Measurements from ENCODE around the gene FRYL. TPM values are rescaled to one million over a fixed set of nuclear protein-coding genes. Genes with fewer than 3 reads are reported as not detected.

The FRYL gene
- total RNA-seq, 2 experiments from 2014 or later = 44.8 to 54.2 TPM

Other genes starting within 250 kb of the FRYL start
- gene OCIAD1, start 50.8 kb upstream of the FRYL start, total RNA-seq = 10 to 100 TPM; 91.9 to 99.0 TPM
- gene OCIAD2, start 126.5 kb upstream of the FRYL start, total RNA-seq = 10 to 100 TPM; 59.7 to 76.9 TPM
- not detected for gene CWH43, start 206.0 kb upstream of the FRYL start, total RNA-seq